SK-N-MC (cell line): ENCODE measurements around the gene CCDC81.

Experiments used
- EZH2 ChIP-seq: fragments of 200-600 bp; sonication (generic); IDR thresholded peaks from one replicate; pipeline ENCODE4 v1.6.1; 2017; ENCODE audit warnings: antibody characterized with exemption
- FOXP2 ChIP-seq: optimal IDR thresholded peaks from 2 replicates; pipeline ENCODE3; 2011; ENCODE audit warnings: mild to moderate bottlenecking, moderate library complexity; ENCODE audit not compliant: insufficient read depth; ENCODE audit errors: extremely low read length, control extremely low read depth
- POLR2AphosphoS5 ChIP-seq: IDR thresholded peaks from 2 replicates; pipeline ENCODE4 v1.6.1; 2012; ENCODE audit warnings: mild to moderate bottlenecking, low read depth, low read length, borderline replicate concordance

DNA sequence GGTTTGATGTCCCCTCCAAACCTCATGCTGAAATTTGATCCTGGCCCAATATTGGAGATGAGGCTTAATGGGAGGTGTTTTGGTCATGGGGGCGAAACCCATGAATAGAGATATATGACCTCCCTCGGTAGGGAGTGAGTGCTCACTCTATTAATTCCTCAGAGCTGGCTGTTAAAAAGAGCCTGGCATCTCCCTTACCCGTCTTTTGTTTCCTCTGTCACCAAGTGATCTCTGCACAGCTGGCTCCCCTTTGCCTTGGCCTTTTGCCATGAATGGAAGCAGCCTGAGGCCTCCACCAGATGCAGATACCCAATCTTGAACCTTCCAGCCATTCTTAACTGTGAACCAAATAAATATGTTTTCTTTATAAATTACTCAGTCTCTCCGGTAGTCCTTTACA is 4.5 kb upstream of the CCDC81 start:
- no peak for TF ChIP-seq EZH2
- no peak for TF ChIP-seq POLR2AphosphoS5
- TF ChIP-seq FOXP2, result no peak
